GM23338 (cell line): Measurements from ENCODE around the gene RNF150. TPM values are rescaled to one million over a fixed set of nuclear protein-coding genes. Genes with fewer than 3 reads are reported as not detected.

Source experiments
- ATAC-seq: fragments of 200-7000 bp; cut with Tn5 transposase; 3 replicates; pipeline ENCODE4 v1.9.1; 2020
- DNase-seq: peaks from one replicate; pipeline ENCODE4 v3.0.0-alpha.2; 2015; ENCODE audit warnings: low spot score
- H2AFZ ChIP-seq: fragments of 200-600 bp; sonication (generic); 2 replicates; pipeline ENCODE4 v1.8.0; 2016; ENCODE audit warnings: antibody characterized with exemption, mild to moderate bottlenecking, moderate library complexity
- H3F3A ChIP-seq: fragments of 200-600 bp; sonication (generic); replicated peaks from 2 replicates; pipeline ENCODE4 v1.8.0; 2017; ENCODE audit warnings: antibody characterized with exemption, mixed run types, low read depth
- H3K27ac ChIP-seq: fragments of 200-600 bp; sonication (generic); 2 replicates; pipeline ENCODE4 v1.6.1; 2016; ENCODE audit warnings: low read depth
- H3K27me3 ChIP-seq: fragments of 200-600 bp; sonication (generic); 2 replicates; pipeline ENCODE4 v1.8.0; 2016; ENCODE audit warnings: mild to moderate bottlenecking, mixed run types, moderate library complexity; ENCODE audit not compliant: insufficient read depth
- H3K36me3 ChIP-seq: fragments of 200-600 bp; sonication (generic); 2 replicates; pipeline ENCODE4 v1.8.0; 2016; ENCODE audit warnings: mild to moderate bottlenecking; ENCODE audit not compliant: insufficient read depth
- H3K4me1 ChIP-seq: fragments of 200-600 bp; sonication (generic); 2 replicates; pipeline ENCODE4 v1.8.0; 2016; ENCODE audit warnings: mild to moderate bottlenecking, moderate library complexity; ENCODE audit not compliant: insufficient read depth
- H3K4me2 ChIP-seq: fragments of 200-600 bp; sonication (generic); 2 replicates; pipeline ENCODE4 v1.7.1; 2017; ENCODE audit warnings: mixed run types
- H3K4me3 ChIP-seq: fragments of 200-600 bp; sonication (generic); 2 replicates; pipeline ENCODE4 v1.6.1; 2016; ENCODE audit warnings: mixed run types
- H3K79me2 ChIP-seq: fragments of 200-600 bp; sonication (generic); replicated peaks from 2 replicates; pipeline ENCODE4 v1.8.0; 2017; ENCODE audit warnings: mild to moderate bottlenecking; ENCODE audit not compliant: insufficient read depth
- H3K9me2 ChIP-seq: fragments of 200-600 bp; sonication (generic); 2 replicates; pipeline ENCODE4 v1.8.0; 2017; ENCODE audit not compliant: insufficient read depth
- H4K20me1 ChIP-seq: fragments of 200-600 bp; sonication (generic); replicated peaks from 2 replicates; pipeline ENCODE4 v1.8.0; 2017; ENCODE audit warnings: mild to moderate bottlenecking; ENCODE audit not compliant: insufficient read depth
- H3K27ac Mint-ChIP-seq: 2 replicates; pipeline ENCODE4 v1.8.0; 2020; ENCODE audit warnings: inconsistent platforms, mild to moderate bottlenecking, moderate library complexity, mixed read lengths
- H3K27me3 Mint-ChIP-seq: 3 replicates; pipeline ENCODE4 v1.8.0; 2022; ENCODE audit warnings: low read depth, mild to moderate bottlenecking, moderate library complexity, mixed read lengths, inconsistent platforms; ENCODE audit not compliant: insufficient read depth, poor library complexity
- H3K36me3 Mint-ChIP-seq: 3 replicates; pipeline ENCODE4 v1.8.0; 2021; ENCODE audit warnings: low read depth, mild to moderate bottlenecking, inconsistent platforms, moderate library complexity, mixed read lengths
- H3K4me1 Mint-ChIP-seq: 3 replicates; pipeline ENCODE4 v1.8.0; 2020; ENCODE audit warnings: mild to moderate bottlenecking, inconsistent platforms, mixed read lengths
- H3K4me3 Mint-ChIP-seq: 3 replicates; pipeline ENCODE4 v1.8.0; 2021; ENCODE audit warnings: moderate library complexity, mild to moderate bottlenecking, inconsistent platforms, mixed read lengths
- H3K9me3 Mint-ChIP-seq: 3 replicates; pipeline ENCODE4 v1.8.0; 2020; ENCODE audit warnings: moderate library complexity, mild to moderate bottlenecking, inconsistent platforms, mixed read lengths
- CREB1 ChIP-seq: fragments of 250-450 bp; sonication (Bioruptor Pico); IDR thresholded peaks from 2 replicates; pipeline ENCODE4 v1.5.0; 2020; ENCODE audit warnings: low read depth, mild to moderate bottlenecking, moderate library complexity
- ETS1 ChIP-seq: IDR thresholded peaks from 2 replicates; pipeline ENCODE4 v1.6.1; 2016; ENCODE audit warnings: antibody characterized with exemption
- REST ChIP-seq: IDR thresholded peaks from one replicate; pipeline ENCODE4 v1.6.1; 2018; ENCODE audit warnings: antibody characterized with exemption; ENCODE audit not compliant: unreplicated experiment
- STAT1 ChIP-seq: IDR thresholded peaks from one replicate; pipeline ENCODE4 v1.6.1; 2016; ENCODE audit warnings: antibody characterized with exemption; ENCODE audit not compliant: unreplicated experiment
- ZNF462 ChIP-seq: fragments of 250-450 bp; sonication (Bioruptor Pico); IDR thresholded peaks from 2 replicates; pipeline ENCODE4 v1.5.0; 2020; ENCODE audit warnings: mild to moderate bottlenecking, moderate library complexity
- polyA plus RNA-seq: library from polyadenylated mRNA; unstranded; fragments of >200 nt; fragmentation: Nextera tagmentation; extraction: Ambion mirVana; gene quantifications from 2 replicates; pipeline ENCODE4 v1.2.1, GENCODE V29; 2016
- total RNA-seq: library from RNA; depleted of rRNA; stranded (reverse); fragments of >200 nt; shearing (Covaris generic); gene quantifications from 2 replicates; pipeline ENCODE4 v1.2.3, GENCODE V29; 2014

RNF150 gene
- total and polyA plus RNA-seq, 2 experiments from 2014 or later, result 1.3 to 6.1 TPM

GRCh38 chr4:141132709-141133145 is 542 bp downstream of the RNF150 start:
- H2AFZ ChIP-seq, result peak overlapping the region; percentile 99
- H3K27ac ChIP-seq, result no peak overlapping the region
- peaks cover 25% of the 10 kb centered on the region for H3K27me3 ChIP-seq

More at GRCh38 chr4:141132709-141133145, 542 bp downstream of the RNF150 start:
- Histone ChIP-seq H3K36me3 (no peaks in the 10 kb centered on the region), H4K20me1 (no peaks in the 10 kb centered on the region; the same call in none of the 2 replicates), H3K4me2 (peak overlapping the region; percentile 94), H3K4me1 (peaks cover 25% of the 10 kb centered on the region), H3K9me2 (no peaks in the 10 kb centered on the region), H3K79me2 (peaks cover 8% of the 10 kb centered on the region; the same call in 1 of the 2 replicates), H3F3A (no peaks in the 10 kb centered on the region), H3K4me3 (peak overlapping the region; percentile 92)
- Mint-ChIP-seq H3K4me1 (peaks cover 26% of the 10 kb centered on the region; the same call in 2 of the 3 replicates), H3K27me3 (peaks cover 20% of the 10 kb centered on the region), H3K36me3 (no peaks in the 10 kb centered on the region; the same call in 2 of the 3 replicates), H3K27ac (no peak overlapping the region), H3K4me3 (peak overlapping the region; percentile 98; the same call in 2 of the 3 replicates), H3K9me3 (no peaks in the 10 kb centered on the region)
- TF ChIP-seq STAT1 (no peak), ETS1 (no peak), ZNF462 (no peak), CREB1 (CRISPR knock-in tag) (no peak), REST (no peak)
- peak; percentile 52 for DNase-seq
- peak; percentile 63 for ATAC-seq
